Mesenchymal stem cell (in vitro differentiated cells and primary cell): ENCODE results near the gene KCNH3.

ENCODE experiments used
- DNase-seq: peaks from one replicate; pipeline ENCODE4 v3.0.0-alpha.2; 2013
- H2AFZ ChIP-seq: one replicate; pipeline ENCODE4 v1.6.1; 2013; ENCODE audit warnings: low read depth, mild to moderate bottlenecking, control low read depth, inconsistent platforms, low read length, moderate library complexity
- H2AK5ac ChIP-seq: 2 replicates; pipeline ENCODE4 v1.6.1; 2013; ENCODE audit warnings: low read length, moderate library complexity, mild to moderate bottlenecking, inconsistent platforms; ENCODE audit not compliant: severe bottlenecking
- H2BK120ac ChIP-seq: one replicate; pipeline ENCODE4 v1.6.1; 2013; ENCODE audit warnings: low read depth, mild to moderate bottlenecking, inconsistent platforms, low read length, moderate library complexity
- H2BK12ac ChIP-seq, 2 experiments: one replicate each; pipeline ENCODE4 v1.6.1; 2013; ENCODE audit warnings: inconsistent platforms in 2 of 2, low read length in 2 of 2, mild to moderate bottlenecking in 2 of 2, moderate library complexity in 2 of 2, control low read depth in 1 of 2
- H2BK15ac ChIP-seq: one replicate; pipeline ENCODE4 v1.6.1; 2013; ENCODE audit warnings: mild to moderate bottlenecking, low read depth, inconsistent platforms; ENCODE audit not compliant: poor library complexity, severe bottlenecking
- H2BK5ac ChIP-seq: 2 replicates; pipeline ENCODE4 v1.6.1; 2013; ENCODE audit warnings: low read depth, mild to moderate bottlenecking, low read length, control low read depth, inconsistent platforms; ENCODE audit not compliant: poor library complexity, severe bottlenecking
- H3K14ac ChIP-seq, 2 experiments: one replicate each; pipeline ENCODE4 v1.6.1; 2013; ENCODE audit warnings: inconsistent platforms in 2 of 2, low read length in 2 of 2, control low read depth in 1 of 2, mild to moderate bottlenecking in 1 of 2, moderate library complexity in 1 of 2
- H3K18ac ChIP-seq, 2 experiments: one replicate each; pipeline ENCODE4 v1.6.1; 2013; ENCODE audit warnings: inconsistent platforms in 2 of 2, low read length in 2 of 2, control low read depth in 1 of 2, low read depth in 1 of 2, mild to moderate bottlenecking in 1 of 2
- H3K23ac ChIP-seq, 2 experiments: one replicate each; pipeline ENCODE4 v1.6.1; 2013; ENCODE audit warnings: inconsistent platforms in 2 of 2, low read length in 2 of 2, mild to moderate bottlenecking in 2 of 2, moderate library complexity in 2 of 2, control low read depth in 1 of 2
- H3K27ac ChIP-seq: 2 replicates; pipeline ENCODE4 v1.5.1; 2013; ENCODE audit warnings: mild to moderate bottlenecking, moderate library complexity, low read length, control low read depth, inconsistent platforms; ENCODE audit not compliant: poor library complexity, severe bottlenecking
- H3K27me3 ChIP-seq, 2 experiments: 2 replicates each; pipeline versions ENCODE4 v1.6.1 to v1.7.0; 2013; ENCODE audit warnings: low read length in 2 of 2, mild to moderate bottlenecking in 2 of 2, moderate library complexity in 2 of 2, control low read depth in 1 of 2, inconsistent platforms in 1 of 2; ENCODE audit not compliant: control insufficient read depth in 1 of 2, insufficient read depth in 1 of 2
- H3K36me3 ChIP-seq, 2 experiments: 2 replicates each; pipeline versions ENCODE4 v1.6.1 to v1.7.0; 2013; ENCODE audit warnings: low read length in 2 of 2, control low read depth in 1 of 2, inconsistent platforms in 1 of 2, low read depth in 1 of 2, mild to moderate bottlenecking in 1 of 2; ENCODE audit not compliant: insufficient read depth in 2 of 2, control insufficient read depth in 1 of 2
- H3K4ac ChIP-seq, 2 experiments: one replicate each; pipeline ENCODE4 v1.6.1; 2013; ENCODE audit warnings: inconsistent platforms in 2 of 2, low read length in 2 of 2, mild to moderate bottlenecking in 2 of 2, moderate library complexity in 2 of 2, control low read depth in 1 of 2, low read depth in 1 of 2
- H3K4me1 ChIP-seq: 2 replicates; pipeline ENCODE4 v1.6.1; 2013; ENCODE audit warnings: low read depth, low read length, control low read depth; ENCODE audit not compliant: control insufficient read depth, insufficient read depth
- H3K4me2 ChIP-seq: 2 replicates; pipeline ENCODE4 v1.6.1; 2013; ENCODE audit warnings: low read length, mild to moderate bottlenecking, inconsistent platforms; ENCODE audit not compliant: poor library complexity, severe bottlenecking
- H3K4me3 ChIP-seq, 2 experiments: 2 replicates each; pipeline versions ENCODE4 v1.5.1 to v1.7.0; 2013; ENCODE audit warnings: low read length in 2 of 2, mild to moderate bottlenecking in 2 of 2, control low read depth in 1 of 2, low read depth in 1 of 2; ENCODE audit not compliant: insufficient read depth in 1 of 2
- H3K79me1 ChIP-seq: replicated peaks from 2 replicates; pipeline ENCODE4 v1.6.1; 2013; ENCODE audit warnings: mild to moderate bottlenecking, control low read depth, low read length, inconsistent platforms; ENCODE audit not compliant: poor library complexity, severe bottlenecking
- H3K9ac ChIP-seq: 2 replicates; pipeline ENCODE4 v1.7.0; 2013; ENCODE audit warnings: mild to moderate bottlenecking, low read length, moderate library complexity
- H3K9me3 ChIP-seq: 2 replicates; pipeline ENCODE4 v1.7.0; 2013; ENCODE audit warnings: mild to moderate bottlenecking, low read length; ENCODE audit not compliant: control insufficient read depth
- H4K8ac ChIP-seq: one replicate; pipeline ENCODE4 v1.6.1; 2013; ENCODE audit warnings: inconsistent platforms, mild to moderate bottlenecking, low read length, moderate library complexity
- H4K91ac ChIP-seq: one replicate; pipeline ENCODE4 v1.6.1; 2013; ENCODE audit warnings: mild to moderate bottlenecking, low read length, inconsistent platforms
- WGBS: methylation state at CpG from one replicate; pipeline ENCODE4 v1.1.7; 2013; ENCODE audit warnings: mixed read lengths; 5-methylcytosine and 5-hydroxymethylcytosine counted together

KCNH3 gene

DNA sequence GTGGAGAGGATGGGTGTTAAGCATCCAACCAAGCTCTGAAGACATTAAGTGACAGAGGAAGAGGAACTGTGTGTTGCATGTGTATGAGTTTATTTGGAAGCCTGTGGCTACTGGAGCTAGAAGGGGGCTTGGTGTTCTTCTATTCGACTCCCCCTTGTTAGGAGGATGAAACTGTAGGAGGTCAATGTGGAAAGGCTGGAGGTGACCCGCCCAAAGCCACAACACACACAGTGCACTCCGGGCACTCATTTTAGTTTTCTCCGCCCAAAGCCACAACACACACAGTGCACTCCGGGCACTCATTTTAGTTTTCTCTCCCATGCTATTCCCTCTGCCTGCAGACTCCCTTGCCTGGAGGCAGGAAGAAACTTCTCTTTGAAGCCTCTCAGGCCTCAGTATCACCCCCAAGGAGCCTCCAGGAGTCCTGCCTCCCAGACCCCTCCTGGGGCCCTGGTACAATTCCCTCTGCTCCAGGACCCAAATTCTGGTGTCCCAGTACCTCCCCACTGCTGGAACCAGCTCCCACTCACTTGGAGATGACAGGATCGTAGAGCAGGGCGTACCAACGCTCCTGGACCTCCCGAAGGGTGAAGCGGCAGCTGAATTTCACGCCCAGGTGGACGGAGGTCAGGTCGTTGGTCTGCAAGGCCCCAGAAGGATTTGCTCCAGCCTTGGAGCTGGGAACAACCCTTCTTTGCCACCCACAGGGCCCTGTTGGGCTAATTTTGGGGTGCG is 25.3 kb downstream of the KCNH3 start:
- WGBS = 98% methylated on average over 14 of the region's 14 CpGs
- no peak overlapping the region for H3K9ac ChIP-seq
- H3K9me3 ChIP-seq = no peaks in the 10 kb centered on the region
- peaks cover 68 to 69% of the 10 kb centered on the region in 2 experiments for H3K36me3 ChIP-seq
- no peak overlapping the region for H2BK5ac ChIP-seq
- DNase-seq = no peak
- H2BK12ac ChIP-seq = no peak overlapping the region
- H4K8ac ChIP-seq = no peak overlapping the region
- H3K4me3 ChIP-seq = no peak overlapping the region
- no peak overlapping the region for H2AK5ac ChIP-seq
- no peak overlapping the region for H3K18ac ChIP-seq
- H3K4me1 ChIP-seq = peaks cover 11% of the 10 kb centered on the region
- H3K14ac ChIP-seq = no peak overlapping the region
- H3K27me3 ChIP-seq = no peaks in the 10 kb centered on the region
- H2BK15ac ChIP-seq = no peak overlapping the region
- no peak overlapping the region for H3K27ac ChIP-seq
- H3K4me2 ChIP-seq = no peak overlapping the region
- H3K79me1 ChIP-seq = peaks cover 32% of the 10 kb centered on the region
- no peak overlapping the region for H4K91ac ChIP-seq
- no peak overlapping the region for H2BK120ac ChIP-seq
- no peak overlapping the region for H3K4ac ChIP-seq
- H2AFZ ChIP-seq = no peak overlapping the region
- no peak overlapping the region for H3K23ac ChIP-seq

DNA sequence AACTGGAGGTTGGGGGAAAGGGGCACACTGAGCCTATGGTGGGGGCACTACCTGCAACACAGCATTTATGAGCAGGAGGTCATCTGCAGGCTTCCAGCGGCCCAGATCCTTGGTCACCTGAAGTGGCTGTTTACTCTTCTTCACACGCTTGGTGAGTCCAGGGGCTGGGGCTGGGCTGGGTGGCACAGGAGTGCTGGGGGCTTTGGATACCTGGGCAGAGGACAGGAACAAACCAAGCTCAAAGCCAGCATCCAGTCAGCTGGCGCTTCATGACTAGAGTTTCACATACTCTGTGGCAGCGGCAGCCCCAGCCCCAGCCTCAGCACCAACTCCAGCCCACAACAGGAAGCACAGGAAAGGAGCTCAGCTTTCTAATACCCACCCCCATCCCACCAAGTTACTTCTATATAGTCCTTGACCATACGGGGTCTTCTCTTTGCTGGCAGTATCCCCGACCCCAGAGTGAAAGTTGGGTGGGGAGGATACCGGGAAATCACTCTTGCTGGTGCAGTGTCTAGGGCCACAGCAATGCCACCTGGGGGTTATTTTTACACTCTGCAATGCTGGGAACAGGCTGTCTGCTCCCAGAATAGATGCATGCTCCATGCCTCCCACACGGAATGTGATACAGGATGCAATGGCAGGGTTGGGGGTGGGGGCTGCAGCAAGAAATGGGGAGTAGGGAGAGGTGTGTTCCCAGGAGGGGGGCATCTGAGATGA is 26.0 kb downstream of the KCNH3 start:
- Histone ChIP-seq H4K8ac (no peak overlapping the region), H3K4ac (no peak overlapping the region), H3K9me3 (no peaks in the 10 kb centered on the region), H2BK12ac (no peak overlapping the region), H3K27me3 (no peaks in the 10 kb centered on the region), H3K4me1 (peaks cover 11% of the 10 kb centered on the region), H3K27ac (no peak overlapping the region), H3K36me3 (peaks cover 60 to 61% of the 10 kb centered on the region in 2 experiments), H2AFZ (no peak overlapping the region), H3K23ac (no peak overlapping the region), H2BK5ac (no peak overlapping the region), H3K4me2 (no peak overlapping the region), H2BK120ac (no peak overlapping the region), H3K79me1 (peaks cover 31% of the 10 kb centered on the region), H4K91ac (no peak overlapping the region), H2BK15ac (no peak overlapping the region), H3K4me3 (no peak overlapping the region), H3K9ac (no peak overlapping the region), H3K18ac (no peak overlapping the region), H3K14ac (no peak overlapping the region), H2AK5ac (no peak overlapping the region)
- 95% methylated on average over 8 of the region's 8 CpGs for WGBS
- no peak for DNase-seq

DNA sequence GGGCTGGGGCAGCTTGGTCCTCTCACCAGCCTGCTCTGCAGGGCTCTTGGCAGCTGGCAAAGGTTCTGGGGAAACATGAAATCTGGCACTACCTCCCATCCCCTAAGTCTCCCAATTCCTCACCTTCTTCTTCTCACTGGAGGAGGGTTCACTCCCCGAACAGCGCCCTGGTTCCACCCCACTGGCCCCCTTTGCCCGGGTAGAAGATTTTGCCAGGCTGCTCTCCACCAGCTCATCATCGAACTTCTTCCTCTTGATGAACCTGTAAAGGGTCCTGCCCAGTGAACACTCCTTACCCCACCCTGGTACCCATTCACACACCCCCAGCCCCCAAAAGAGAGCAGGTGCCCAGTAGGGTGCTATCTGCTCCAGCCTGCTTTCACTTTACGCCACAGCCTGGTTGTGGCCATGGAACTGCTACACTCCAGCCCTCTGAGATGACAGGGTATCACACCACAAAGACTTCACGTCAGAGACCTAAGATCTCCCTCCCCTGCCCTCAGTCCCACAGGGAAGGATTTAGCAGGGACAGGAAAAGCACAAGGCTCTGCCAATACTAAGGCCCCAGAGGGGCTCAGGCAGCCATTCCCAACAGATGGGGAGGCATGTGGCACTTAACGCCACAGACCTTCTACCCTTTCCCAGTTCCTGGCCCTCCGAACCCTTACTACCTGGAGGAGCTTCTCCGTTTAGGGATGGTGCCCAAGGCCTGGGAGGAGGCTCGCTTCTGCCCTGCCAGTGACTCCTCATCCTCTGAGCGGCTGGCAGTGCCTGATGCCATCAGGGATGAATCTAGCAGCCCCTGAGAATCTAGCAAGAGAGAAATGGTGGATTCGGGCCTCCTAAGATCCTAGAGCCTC is 26.8 kb downstream of the KCNH3 start:
- H3K9ac ChIP-seq = no peak overlapping the region
- H3K23ac ChIP-seq = no peak overlapping the region
- H3K27ac ChIP-seq = no peak overlapping the region
- no peak overlapping the region for H3K4me2 ChIP-seq
- no peak overlapping the region for H4K8ac ChIP-seq
- no peaks in the 10 kb centered on the region for H3K9me3 ChIP-seq
- H2BK12ac ChIP-seq = no peak overlapping the region
- WGBS = 96% methylated on average over 12 of the region's 12 CpGs
- H2AK5ac ChIP-seq = no peak overlapping the region
- H3K79me1 ChIP-seq = peaks cover 31% of the 10 kb centered on the region
- no peak overlapping the region for H3K4me3 ChIP-seq
- no peak overlapping the region for H3K4ac ChIP-seq
- H2BK120ac ChIP-seq = no peak overlapping the region
- peaks cover 11% of the 10 kb centered on the region for H3K4me1 ChIP-seq
- H3K18ac ChIP-seq = no peak overlapping the region
- H2BK15ac ChIP-seq = no peak overlapping the region
- no peaks in the 10 kb centered on the region for H3K27me3 ChIP-seq
- H2BK5ac ChIP-seq = no peak overlapping the region
- H3K36me3 ChIP-seq = peaks cover 53 to 56% of the 10 kb centered on the region in 2 experiments
- no peak for DNase-seq
- H3K14ac ChIP-seq = no peak overlapping the region
- peak overlapping the region; percentile 15 for H4K91ac ChIP-seq
- H2AFZ ChIP-seq = no peak overlapping the region

DNA sequence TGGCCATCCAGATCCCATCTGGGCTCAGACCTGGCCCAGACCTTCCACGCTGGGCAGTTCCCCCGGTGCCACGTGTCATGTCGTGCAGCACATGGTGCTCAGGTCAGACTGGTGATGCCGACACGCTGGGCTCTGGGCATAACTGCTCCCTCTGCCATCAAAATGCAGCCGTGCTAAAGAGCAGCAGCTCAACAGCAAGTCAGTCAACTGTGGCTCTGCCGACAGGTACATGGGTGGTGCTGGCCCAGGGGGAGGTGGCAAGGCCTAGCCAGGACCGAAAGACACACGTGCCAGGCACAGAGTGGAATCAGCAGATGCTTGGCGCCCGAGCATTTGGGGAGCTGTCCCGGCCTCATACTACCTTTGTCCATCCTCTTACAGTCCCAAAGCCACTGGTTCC is 27.5 kb downstream of the KCNH3 start:
- H4K91ac ChIP-seq = no peak overlapping the region
- H3K36me3 ChIP-seq = peaks cover 47 to 49% of the 10 kb centered on the region in 2 experiments
- H2BK120ac ChIP-seq = no peak overlapping the region
- no peak overlapping the region for H2AFZ ChIP-seq
- no peak overlapping the region for H2AK5ac ChIP-seq
- no peak overlapping the region for H2BK15ac ChIP-seq
- peaks cover 36% of the 10 kb centered on the region for H3K79me1 ChIP-seq
- H3K4me1 ChIP-seq = peaks cover 11% of the 10 kb centered on the region
- H3K4me2 ChIP-seq = no peak overlapping the region
- no peak overlapping the region for H4K8ac ChIP-seq
- peak overlapping the region; percentile 97 for H3K9ac ChIP-seq
- peak overlapping the region in 1 of 2 experiments; percentile 97 for H3K4me3 ChIP-seq
- H3K9me3 ChIP-seq = no peaks in the 10 kb centered on the region
- no peak overlapping the region for H3K23ac ChIP-seq
- H2BK5ac ChIP-seq = no peak overlapping the region
- no peak for DNase-seq
- H3K14ac ChIP-seq = no peak overlapping the region
- H3K18ac ChIP-seq = no peak overlapping the region
- 99% methylated on average over 12 of the region's 13 CpGs for WGBS
- no peaks in the 10 kb centered on the region for H3K27me3 ChIP-seq
- no peak overlapping the region for H2BK12ac ChIP-seq
- H3K4ac ChIP-seq = no peak overlapping the region
- H3K27ac ChIP-seq = no peak overlapping the region
